GM18519 (cell line): ENCODE results near the gene NFATC1.

Experiments
- ATAC-seq: cut with Tn5 transposase; IDR thresholded peaks from one replicate; pipeline ENCODE4 v1.9.1; 2021; ENCODE audit warnings: mild to moderate bottlenecking, moderate library complexity; ENCODE audit not compliant: unreplicated experiment, low FRiP score

The NFATC1 gene

GRCh38 chr18:79395761-79396404 is at the start of gene NFATC1:
TSS of gene NFATC1 (plus strand) at chr18:79395930. CDS start at chr18:79396225, 295 bp downstream.
- no peak for ATAC-seq

GRCh38 chr18:79345981-79346380 is 49.7 kb upstream of the NFATC1 start:
- ATAC-seq = no peak

- ATAC-seq = no peak
Measured at GRCh38 chr18:79348066-79348465, 47.7 kb upstream of the NFATC1 start.

GRCh38 chr18:79352432-79352831 is 43.3 kb upstream of the NFATC1 start:
- ATAC-seq = no peak

GRCh38 chr18:79353267-79353666 is 42.5 kb upstream of the NFATC1 start:
- ATAC-seq = no peak

GRCh38 chr18:79354350-79354749 is 41.4 kb upstream of the NFATC1 start:
- no peak for ATAC-seq

GRCh38 chr18:79355433-79356335 is 40.0 kb upstream of the NFATC1 start:
- ATAC-seq = peak; percentile 21

- peak; percentile 88 for ATAC-seq
Measured at GRCh38 chr18:79356435-79356834, 39.3 kb upstream of the NFATC1 start.

GRCh38 chr18:79360933-79361332 is 34.8 kb upstream of the NFATC1 start:
- ATAC-seq = no peak

GRCh38 chr18:79361766-79362522 is 33.8 kb upstream of the NFATC1 start:
- no peak for ATAC-seq

GRCh38 chr18:79365701-79366100 is 30.0 kb upstream of the NFATC1 start:
- no peak for ATAC-seq

- ATAC-seq = no peak
Measured at GRCh38 chr18:79366177-79367094, 29.3 kb upstream of the NFATC1 start.

- no peak for ATAC-seq
Measured at GRCh38 chr18:79367480-79367879, 28.2 kb upstream of the NFATC1 start.

- no peak for ATAC-seq
Measured at GRCh38 chr18:79367989-79368388, 27.7 kb upstream of the NFATC1 start.

GRCh38 chr18:79368681-79369080 is 27.0 kb upstream of the NFATC1 start:
- ATAC-seq = no peak

- ATAC-seq = no peak
Measured at GRCh38 chr18:79371561-79372121, 24.1 kb upstream of the NFATC1 start.

- no peak for ATAC-seq
Measured at GRCh38 chr18:79372461-79372860, 23.3 kb upstream of the NFATC1 start.

- no peak for ATAC-seq
Measured at GRCh38 chr18:79372991-79373390, 22.7 kb upstream of the NFATC1 start.

- no peak for ATAC-seq
Measured at GRCh38 chr18:79373736-79374135, 22.0 kb upstream of the NFATC1 start.
